H1 (cell line): ENCODE results near the gene C9orf152. TPM values are rescaled to one million over a fixed set of nuclear protein-coding genes. Genes with fewer than 3 reads are reported as not detected.

ENCODE experiments used
- CTCF ChIA-PET: fragments of 300-600 bp; sonication (Branson Sonifier 250); formaldehyde crosslinking; loops from one replicate; lab custom pipeline; 2021; ENCODE audit not compliant: partially characterized antibody; lab: Charles Lee
- POLR2A ChIA-PET: fragments of 300-600 bp; sonication (Branson Sonifier 250); formaldehyde crosslinking; loops from one replicate; lab custom pipeline; 2021; ENCODE audit warnings: inconsistent platforms; ENCODE audit not compliant: partially characterized antibody; lab: Charles Lee
- DNase-seq, 2 experiments: peaks; one replicate each; pipeline versions ENCODE4 v3.0.0 to v3.0.0-alpha.2; 2010 to 2022; ENCODE audit warnings: low spot score in 2 of 2, low read depth in 1 of 2, mixed read lengths in 1 of 2
- FAIRE-seq: peaks from 2 replicates; lab custom pipeline; 2011; peaks lifted over from hg19 to GRCh38; lab: Jason Lieb, UNC
- H2AFZ ChIP-seq: 2 replicates; pipeline ENCODE4 v1.8.1; 2012; ENCODE audit warnings: low read length, inconsistent platforms
- H2AK5ac ChIP-seq: 2 replicates; pipeline ENCODE4 v1.6.1; 2013; ENCODE audit warnings: low read depth, low read length
- H2BK120ac ChIP-seq: replicated peaks from 2 replicates; pipeline ENCODE3; 2013; ENCODE audit warnings: low read depth, low read length, inconsistent platforms
- H2BK12ac ChIP-seq: 2 replicates; pipeline ENCODE4 v1.6.1; 2013; ENCODE audit warnings: low read depth, low read length
- H2BK15ac ChIP-seq: 2 replicates; pipeline ENCODE4 v1.6.1; 2013; ENCODE audit warnings: low read length
- H2BK20ac ChIP-seq: 2 replicates; pipeline ENCODE4 v1.6.1; 2013; ENCODE audit warnings: low read length
- H2BK5ac ChIP-seq: 2 replicates; pipeline ENCODE4 v1.6.1; 2013; ENCODE audit warnings: low read depth, low read length
- H3K14ac ChIP-seq: 2 replicates; pipeline ENCODE4 v1.6.1; 2013; ENCODE audit warnings: inconsistent platforms; ENCODE audit not compliant: insufficient read length
- H3K18ac ChIP-seq: 2 replicates; pipeline ENCODE4 v1.6.1; 2013; ENCODE audit warnings: low read length; ENCODE audit errors: extremely low read depth
- H3K23ac ChIP-seq: 2 replicates; pipeline ENCODE4 v1.6.1; 2013; ENCODE audit warnings: inconsistent platforms; ENCODE audit not compliant: insufficient read length
- H3K23me2 ChIP-seq: 2 replicates; pipeline ENCODE4 v1.6.1; 2013; ENCODE audit warnings: low read depth, low read length
- H3K27ac ChIP-seq: 2 replicates; pipeline ENCODE4 v1.6.1; 2011; ENCODE audit warnings: low read depth, low read length, inconsistent platforms
- H3K27me3 ChIP-seq, 4 experiments: replicated peaks in 1 of 4; 1 replicate in 1 of 4; 2 replicates in 3 of 4; pipeline versions ENCODE4 v1.6.1 to v1.8.1; 2011 to 2013; ENCODE audit warnings: low read length in 3 of 4, mild to moderate bottlenecking in 3 of 4, inconsistent platforms in 2 of 4, mixed read lengths in 2 of 4, moderate library complexity in 1 of 4; ENCODE audit not compliant: control insufficient read depth in 3 of 4, insufficient read depth in 3 of 4; ENCODE audit errors: extremely low read depth in 1 of 4
- H3K36me3 ChIP-seq, 4 experiments: 2 replicates each; pipeline versions ENCODE4 v1.6.1 to v1.8.1; 2011 to 2013; ENCODE audit warnings: mild to moderate bottlenecking in 4 of 4, low read length in 3 of 4, moderate library complexity in 2 of 4, control low read depth in 1 of 4, inconsistent platforms in 1 of 4; ENCODE audit not compliant: insufficient read depth in 4 of 4, control insufficient read depth in 2 of 4
- H3K4ac ChIP-seq: replicated peaks from 2 replicates; pipeline ENCODE3; 2013; ENCODE audit warnings: low read length, low read depth, mixed read lengths, inconsistent platforms; ENCODE audit not compliant: insufficient read length
- H3K4me1 ChIP-seq, 4 experiments: replicated peaks in 1 of 4; 1 replicate in 1 of 4; 2 replicates in 3 of 4; pipeline versions ENCODE4 v1.6.1 to v1.8.1; 2011 to 2013; ENCODE audit warnings: low read length in 3 of 4, inconsistent platforms in 2 of 4, mixed read lengths in 1 of 4; ENCODE audit not compliant: insufficient read depth in 4 of 4, control insufficient read depth in 3 of 4
- H3K4me2 ChIP-seq, 2 experiments: 2 replicates each; pipeline versions ENCODE4 v1.6.1 to v1.8.1; 2011 to 2013; ENCODE audit warnings: low read depth in 2 of 2, low read length in 2 of 2, control low read depth in 1 of 2, inconsistent platforms in 1 of 2, mild to moderate bottlenecking in 1 of 2; ENCODE audit not compliant: insufficient read depth in 1 of 2
- H3K4me3 ChIP-seq, 4 experiments: fragments of 200-600, 300-600 bp in 1 of 4; sonication (generic), shearing (Covaris generic), sonication (Bioruptor Twin) in 1 of 4; 2 replicates each; pipeline versions ENCODE4 v1.5.1 to v1.8.1; 2011 to 2016; ENCODE audit warnings: low read length in 4 of 4, low read depth in 3 of 4, control low read depth in 2 of 4, inconsistent platforms in 2 of 4, mild to moderate bottlenecking in 2 of 4, mixed read lengths in 1 of 4, moderate library complexity in 1 of 4; ENCODE audit not compliant: insufficient read depth in 2 of 4; ENCODE audit errors: extremely low read depth in 1 of 4
- H3K56ac ChIP-seq: replicated peaks from 2 replicates; pipeline ENCODE3; 2013; ENCODE audit warnings: low read depth, mild to moderate bottlenecking, mixed read lengths, low read length, inconsistent platforms; ENCODE audit not compliant: insufficient read length
- H3K79me1 ChIP-seq: 2 replicates; pipeline ENCODE4 v1.6.1; 2013; ENCODE audit warnings: low read depth, low read length, control low read depth
- H3K79me2 ChIP-seq, 2 experiments: 2 replicates each; pipeline versions ENCODE4 v1.6.1 to v1.8.1; 2012 to 2013; ENCODE audit warnings: low read length in 2 of 2, mild to moderate bottlenecking in 2 of 2, inconsistent platforms in 1 of 2; ENCODE audit not compliant: insufficient read depth in 2 of 2, control insufficient read depth in 1 of 2
- H3K9ac ChIP-seq, 4 experiments: replicated peaks in 1 of 4; 1 replicate in 1 of 4; 2 replicates in 3 of 4; pipeline versions ENCODE4 v1.6.1 to v1.8.1; 2011 to 2013; ENCODE audit warnings: low read depth in 3 of 4, low read length in 3 of 4, control low read depth in 2 of 4, mild to moderate bottlenecking in 2 of 4, moderate library complexity in 2 of 4, inconsistent platforms in 1 of 4; ENCODE audit errors: extremely low read depth in 1 of 4
- H3K9me3 ChIP-seq, 2 experiments: 2 replicates each; pipeline versions ENCODE4 v1.6.1 to v1.8.1; 2012 to 2013; ENCODE audit warnings: mild to moderate bottlenecking in 2 of 2, moderate library complexity in 2 of 2, control low read depth in 1 of 2, inconsistent platforms in 1 of 2, low read depth in 1 of 2, low read length in 1 of 2, mixed read lengths in 1 of 2; ENCODE audit not compliant: insufficient read depth in 2 of 2
- H4K20me1 ChIP-seq, 2 experiments: replicated peaks in 1 of 2; 2 replicates each; pipeline versions ENCODE3 to v1.8.1; 2011 to 2013; ENCODE audit warnings: inconsistent platforms in 2 of 2, low read length in 2 of 2, mild to moderate bottlenecking in 1 of 2; ENCODE audit not compliant: insufficient read depth in 2 of 2, control insufficient read depth in 1 of 2
- H4K5ac ChIP-seq: 2 replicates; pipeline ENCODE4 v1.6.1; 2013; ENCODE audit warnings: low read length, low read depth, mixed read lengths, inconsistent platforms; ENCODE audit not compliant: insufficient read length
- H4K8ac ChIP-seq: 2 replicates; pipeline ENCODE4 v1.8.0; 2013; ENCODE audit warnings: mild to moderate bottlenecking, moderate library complexity, low read length, inconsistent platforms; ENCODE audit not compliant: insufficient read depth; ENCODE audit errors: extremely low read depth
- H4K91ac ChIP-seq: replicated peaks from 2 replicates; pipeline ENCODE3; 2013; ENCODE audit warnings: low read length, mixed read lengths, inconsistent platforms; ENCODE audit not compliant: insufficient read length
- EGR1 ChIP-seq: IDR thresholded peaks from 2 replicates; pipeline ENCODE4 v1.6.1; 2011; ENCODE audit warnings: low read depth, low read length, borderline replicate concordance
- NANOG ChIP-seq: IDR thresholded peaks from 2 replicates; pipeline ENCODE4 v1.6.1; 2011; ENCODE audit warnings: low read length, low read depth, mild to moderate bottlenecking, inconsistent platforms; ENCODE audit not compliant: insufficient read depth, poor library complexity, severe bottlenecking
- SP2 ChIP-seq: IDR thresholded peaks from 2 replicates; pipeline ENCODE4 v1.6.1; 2012; ENCODE audit warnings: mild to moderate bottlenecking, low read length, inconsistent platforms
- WGBS, 2 experiments: shearing (Covaris generic) in 1 of 2; methylation state at CpG; one replicate each; pipeline versions ENCODE4 v1.1.6 to v1.1.7; 2013 to 2015; ENCODE audit warnings: low lambda C conversion rate in 2 of 2, mixed read lengths in 2 of 2, inconsistent platforms in 1 of 2, low coverage in 1 of 2, missing lambda C conversion rate in 1 of 2; ENCODE audit not compliant: insufficient replicate concordance in 2 of 2, insufficient coverage in 1 of 2, insufficient read length in 1 of 2; ENCODE audit errors: extremely low coverage in 1 of 2, missing lambda C conversion rate in 1 of 2; 5-methylcytosine and 5-hydroxymethylcytosine counted together
- polyA plus RNA-seq, 7 experiments: library from polyadenylated mRNA; depleted of rRNA in 3 of 7; stranded (reverse) in 5 of 7; unstranded in 2 of 7; fragments of >200 nt in 5 of 7; fragments of 200-250 nt in 2 of 7; gene quantifications; 1 replicate in 5 of 7; 2 replicates in 1 of 7; 4 replicates in 1 of 7; pipeline versions ENCODE4 v1.2.1 to v1.2.3, GENCODE V29; 2011 to 2013; ENCODE audit warnings: missing spikeins in 2 of 7, mixed read lengths in 2 of 7
- total RNA-seq: library from RNA; stranded (reverse); fragmentation: NEBNext Ultra II Directional; extraction: Animal tissue kit (Norgen Biotek cat#: 25700); gene quantifications from 2 replicates; pipeline ENCODE4 v1.2.1, GENCODE V29; 2021
- TF ChIP-seq, protein P1 (sequence below), 3 experiments: IDR thresholded peaks; 1 replicate in 2 of 3; 2 replicates in 1 of 3; pipeline versions ENCODE4 v1.5.1 to v1.6.1; 2011; ENCODE audit warnings: low read length in 3 of 3, mild to moderate bottlenecking in 3 of 3, inconsistent platforms in 2 of 3, low read depth in 1 of 3, moderate library complexity in 1 of 3; ENCODE audit not compliant: insufficient read depth in 1 of 3; ENCODE audit errors: control extremely low read depth in 1 of 3
- TF ChIP-seq, protein P2 (sequence below): IDR thresholded peaks from 2 replicates; pipeline ENCODE4 v1.6.1; 2012; ENCODE audit warnings: inconsistent platforms

The C9orf152 gene
- total and polyA plus RNA-seq, 2 of the 8 experiments (the other 6 are each of a cell fraction or from before 2014, with no cell fraction given): not detected

DNA sequence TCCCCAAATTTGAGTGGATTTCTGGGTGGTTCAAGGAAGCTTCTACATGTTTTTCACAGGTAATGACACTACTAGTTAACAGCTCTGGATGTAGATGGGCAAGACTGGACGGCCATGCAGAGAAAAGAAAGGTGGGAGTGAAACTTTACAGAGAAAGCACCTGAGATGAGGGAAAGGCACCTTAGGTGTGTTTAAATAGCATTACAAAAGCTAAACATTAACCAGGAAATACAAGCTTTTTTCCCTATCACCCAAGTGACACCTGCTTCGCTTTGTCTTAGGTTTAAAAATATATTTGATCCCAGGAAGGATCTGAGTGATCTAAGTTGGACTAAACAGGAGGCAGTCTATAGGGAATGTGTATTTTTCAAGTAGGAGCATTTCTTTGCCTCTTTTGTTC, 8.3 kb downstream of the C9orf152 start:
- no peak overlapping the region for H3K14ac ChIP-seq
- no peak overlapping the region for H3K9ac ChIP-seq
- no peaks in the 10 kb centered on the region for H3K4me1 ChIP-seq
- H2BK12ac ChIP-seq: no peak overlapping the region
- H2BK120ac ChIP-seq: no peak overlapping the region
- no peak overlapping the region for H3K4ac ChIP-seq
- H2BK20ac ChIP-seq: no peak overlapping the region
- no peak overlapping the region for H3K56ac ChIP-seq
- H3K4me3 ChIP-seq: no peak overlapping the region
- no peak overlapping the region for H3K27ac ChIP-seq
- no peak overlapping the region for H3K18ac ChIP-seq
- no peak overlapping the region for H4K91ac ChIP-seq
- ChIA-PET CTCF (interaction anchor here (2.6 to 4.7 kb wide), 2 partner anchors 15 to 20 kb away, joined by 13 to 33 read pairs; no protein-coding TSS in a partner anchor), POLR2A (no interaction called here)
- H2BK5ac ChIP-seq: no peak overlapping the region
- H3K4me2 ChIP-seq: no peak overlapping the region
- H3K79me1 ChIP-seq: no peaks in the 10 kb centered on the region
- H3K36me3 ChIP-seq: no peaks in the 10 kb centered on the region
- H2BK15ac ChIP-seq: no peak overlapping the region
- no peaks in the 10 kb centered on the region for H4K20me1 ChIP-seq
- DNase-seq (no peak), FAIRE-seq (no peak)
- H3K23me2 ChIP-seq: no peaks in the 10 kb centered on the region
- 95% methylated on average over 2 of the region's 2 CpGs; no CpG with 5 or more reads in 1 of the 2 experiments for WGBS, 2 experiments
- no peak overlapping the region for H2AK5ac ChIP-seq
- no peak overlapping the region for H3K23ac ChIP-seq
- no peak for TF ChIP-seq NANOG
- TF ChIP-seq SP2: no peak
- TF ChIP-seq, protein P1, sequence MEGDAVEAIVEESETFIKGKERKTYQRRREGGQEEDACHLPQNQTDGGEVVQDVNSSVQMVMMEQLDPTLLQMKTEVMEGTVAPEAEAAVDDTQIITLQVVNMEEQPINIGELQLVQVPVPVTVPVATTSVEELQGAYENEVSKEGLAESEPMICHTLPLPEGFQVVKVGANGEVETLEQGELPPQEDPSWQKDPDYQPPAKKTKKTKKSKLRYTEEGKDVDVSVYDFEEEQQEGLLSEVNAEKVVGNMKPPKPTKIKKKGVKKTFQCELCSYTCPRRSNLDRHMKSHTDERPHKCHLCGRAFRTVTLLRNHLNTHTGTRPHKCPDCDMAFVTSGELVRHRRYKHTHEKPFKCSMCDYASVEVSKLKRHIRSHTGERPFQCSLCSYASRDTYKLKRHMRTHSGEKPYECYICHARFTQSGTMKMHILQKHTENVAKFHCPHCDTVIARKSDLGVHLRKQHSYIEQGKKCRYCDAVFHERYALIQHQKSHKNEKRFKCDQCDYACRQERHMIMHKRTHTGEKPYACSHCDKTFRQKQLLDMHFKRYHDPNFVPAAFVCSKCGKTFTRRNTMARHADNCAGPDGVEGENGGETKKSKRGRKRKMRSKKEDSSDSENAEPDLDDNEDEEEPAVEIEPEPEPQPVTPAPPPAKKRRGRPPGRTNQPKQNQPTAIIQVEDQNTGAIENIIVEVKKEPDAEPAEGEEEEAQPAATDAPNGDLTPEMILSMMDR (IDR thresholded peaks at IDR 0.05; ENCODE audit: control extremely low read depth in 1 of 3, insufficient read depth in 1 of 3, low read depth in 1 of 3, low read length in 3 of 3): no peak
- TF ChIP-seq, protein P2, sequence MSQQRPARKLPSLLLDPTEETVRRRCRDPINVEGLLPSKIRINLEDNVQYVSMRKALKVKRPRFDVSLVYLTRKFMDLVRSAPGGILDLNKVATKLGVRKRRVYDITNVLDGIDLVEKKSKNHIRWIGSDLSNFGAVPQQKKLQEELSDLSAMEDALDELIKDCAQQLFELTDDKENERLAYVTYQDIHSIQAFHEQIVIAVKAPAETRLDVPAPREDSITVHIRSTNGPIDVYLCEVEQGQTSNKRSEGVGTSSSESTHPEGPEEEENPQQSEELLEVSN: no peak
- TF ChIP-seq EGR1: no peak
- no peak overlapping the region for H2AFZ ChIP-seq
- H4K5ac ChIP-seq: no peak overlapping the region
- H4K8ac ChIP-seq: no peak overlapping the region
- H3K9me3 ChIP-seq: no peaks in the 10 kb centered on the region
- no peaks in the 10 kb centered on the region for H3K79me2 ChIP-seq
- H3K27me3 ChIP-seq: no peaks in the 10 kb centered on the region
